HG02678 (cell line): ENCODE results near the gene CDK1.

ENCODE experiments used
- ATAC-seq: cut with Tn5 transposase; IDR thresholded peaks from one replicate; pipeline ENCODE4 v1.9.1; 2021; ENCODE audit warnings: mild to moderate bottlenecking, moderate library complexity; ENCODE audit not compliant: unreplicated experiment

The CDK1 gene

GRCh38 chr10:60777696-60778213 is 523 bp upstream of the CDK1 start:
- peak; percentile 11 for ATAC-seq

- peak; percentile 18 for ATAC-seq
Measured at GRCh38 chr10:60778971-60779796, 906 bp downstream of the CDK1 start.

GRCh38 chr10:60781661-60782060 is 3.4 kb downstream of the CDK1 start:
- ATAC-seq: no peak

GRCh38 chr10:60784641-60785040 is 6.4 kb downstream of the CDK1 start:
- no peak for ATAC-seq

DNA sequence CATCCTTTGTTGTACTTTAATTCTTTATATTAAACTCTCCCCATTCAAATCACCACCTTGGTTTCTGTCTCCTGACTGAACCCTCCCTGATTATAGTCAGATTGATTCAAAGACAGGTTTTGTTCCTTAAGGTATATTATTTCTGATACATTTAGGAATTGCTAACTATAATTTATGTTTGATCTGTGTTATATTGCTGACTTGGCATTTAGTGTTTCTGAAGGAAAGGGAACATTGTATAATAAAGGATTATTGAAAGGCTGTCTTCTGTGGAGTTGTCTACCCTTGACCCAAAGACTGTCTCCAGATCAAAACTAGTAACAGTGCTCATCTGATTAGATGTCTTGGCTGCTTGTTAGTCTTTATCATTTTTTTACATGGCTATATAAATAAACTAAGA is 10.3 kb downstream of the CDK1 start:
- ATAC-seq: no peak

DNA sequence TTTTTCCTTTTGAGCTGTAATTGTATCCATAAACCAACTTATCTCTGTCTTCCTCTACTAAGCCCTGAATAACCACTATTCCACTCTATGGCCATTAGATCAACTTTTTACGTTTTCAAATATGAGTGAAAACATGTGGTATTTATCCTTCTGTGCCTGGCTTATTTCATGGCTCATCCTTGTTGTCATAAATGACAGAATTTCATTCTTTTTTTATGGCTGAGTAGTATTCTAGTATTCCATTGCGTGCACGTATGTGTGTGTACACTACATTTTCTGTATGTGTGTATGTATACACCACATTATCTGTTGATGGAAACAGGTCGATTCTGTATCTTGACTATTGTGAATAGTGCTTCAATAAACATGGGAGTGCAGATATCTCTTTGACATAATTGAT is 11.1 kb downstream of the CDK1 start:
- no peak for ATAC-seq

DNA sequence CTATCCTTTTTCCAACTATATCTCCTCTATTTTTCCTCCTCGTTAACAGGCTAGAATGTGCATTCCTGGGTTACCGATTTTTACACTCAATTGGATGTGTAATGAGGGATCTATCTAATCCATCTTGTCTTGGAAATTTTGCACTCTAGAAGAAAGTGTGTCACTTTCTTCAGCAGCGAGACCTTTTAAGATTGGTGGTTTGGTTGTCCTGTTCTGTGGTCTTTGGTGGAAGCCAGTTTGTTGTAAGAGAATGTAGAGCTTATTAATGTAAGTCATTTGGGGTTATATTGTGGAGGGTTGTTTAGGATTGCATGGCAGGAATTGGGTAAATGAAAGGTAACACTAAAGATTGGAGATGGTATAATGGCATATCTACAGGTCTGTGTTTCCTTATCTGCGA is 16.7 kb downstream of the CDK1 start:
- ATAC-seq: no peak

DNA sequence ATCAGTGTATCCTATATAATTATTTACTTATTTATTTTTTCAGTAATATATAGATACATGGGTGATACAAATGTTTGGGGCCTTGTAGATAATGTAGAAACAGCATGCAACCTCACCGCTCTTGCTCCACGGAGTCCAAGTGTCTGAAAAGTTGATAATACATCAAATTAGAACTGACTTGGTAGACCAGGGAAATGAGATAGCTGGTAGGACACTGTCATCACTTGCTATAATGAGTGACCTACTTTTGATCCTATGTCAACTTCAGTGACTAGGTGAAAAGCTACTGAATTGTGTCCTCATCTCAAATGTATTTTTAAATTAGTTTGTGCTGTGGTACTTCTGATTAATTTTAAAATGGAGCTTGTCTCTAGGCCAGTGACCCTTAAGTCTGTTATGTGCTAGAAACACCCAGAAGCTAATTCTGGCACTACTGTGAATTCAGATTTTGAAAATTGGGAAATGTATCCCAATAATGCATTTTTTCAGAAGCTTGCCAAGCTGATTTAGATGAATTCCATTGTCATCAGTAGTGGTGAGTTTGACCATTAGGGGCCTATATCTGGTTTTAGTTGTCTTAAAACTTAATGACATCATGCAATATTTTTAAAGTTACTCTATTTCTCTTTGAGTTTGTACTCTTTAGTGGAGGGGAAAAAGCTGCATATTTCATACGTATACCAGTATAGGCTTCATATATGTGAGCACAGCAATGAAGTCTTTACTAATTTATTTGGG is 17.4 kb downstream of the CDK1 start:
- ATAC-seq: no peak

DNA sequence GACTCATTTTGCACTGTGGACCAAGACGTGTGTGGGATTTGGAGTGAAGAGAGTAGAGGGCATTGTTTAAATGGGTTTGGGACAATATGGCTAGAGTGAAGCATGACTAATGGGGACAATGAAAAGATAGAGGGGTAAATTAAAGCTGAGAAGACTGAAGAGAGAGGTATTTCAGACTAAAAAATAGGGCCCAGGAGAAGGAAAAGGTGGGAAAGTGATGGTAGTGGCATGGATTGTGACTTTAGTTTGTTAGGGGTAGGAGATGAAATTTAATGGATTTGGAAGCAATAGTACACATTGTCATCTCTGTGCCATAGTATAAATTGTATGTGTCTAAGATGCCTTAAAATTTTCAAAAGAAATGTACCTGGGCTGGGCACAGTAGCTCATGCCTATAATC is 18.2 kb downstream of the CDK1 start:
- no peak for ATAC-seq

GRCh38 chr10:60797200-60797599 is 18.9 kb downstream of the CDK1 start:
- ATAC-seq: no peak

DNA sequence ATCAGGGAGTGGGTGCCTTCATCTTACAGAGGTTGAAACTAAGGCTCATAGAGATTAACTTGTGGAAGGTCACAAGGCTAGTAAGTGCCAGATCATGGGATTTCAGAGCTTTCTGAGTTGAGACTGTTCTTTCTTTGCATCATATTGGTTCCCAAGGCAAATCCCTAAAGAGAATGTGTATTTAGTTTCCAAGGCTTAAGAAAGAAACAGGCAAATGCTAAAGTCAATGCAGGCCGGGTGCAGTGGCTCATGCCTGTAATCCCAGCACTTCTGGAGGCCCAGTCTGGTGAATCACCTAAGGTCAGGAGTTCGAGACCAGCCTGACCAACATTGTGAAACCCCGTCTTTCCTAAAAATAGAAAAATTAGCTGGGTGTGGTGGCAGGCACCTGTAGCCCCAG is 19.8 kb downstream of the CDK1 start:
- no peak for ATAC-seq

- no peak for ATAC-seq
Measured at GRCh38 chr10:60798870-60799269, 20.6 kb downstream of the CDK1 start.

- no peak for ATAC-seq
Measured at GRCh38 chr10:60799971-60800650, 21.8 kb downstream of the CDK1 start.

- ATAC-seq: no peak
Measured at GRCh38 chr10:60800918-60801317, 22.6 kb downstream of the CDK1 start.

GRCh38 chr10:60801522-60801921 is 23.2 kb downstream of the CDK1 start:
- no peak for ATAC-seq

GRCh38 chr10:60803433-60803832 is 25.2 kb downstream of the CDK1 start:
- no peak for ATAC-seq

DNA sequence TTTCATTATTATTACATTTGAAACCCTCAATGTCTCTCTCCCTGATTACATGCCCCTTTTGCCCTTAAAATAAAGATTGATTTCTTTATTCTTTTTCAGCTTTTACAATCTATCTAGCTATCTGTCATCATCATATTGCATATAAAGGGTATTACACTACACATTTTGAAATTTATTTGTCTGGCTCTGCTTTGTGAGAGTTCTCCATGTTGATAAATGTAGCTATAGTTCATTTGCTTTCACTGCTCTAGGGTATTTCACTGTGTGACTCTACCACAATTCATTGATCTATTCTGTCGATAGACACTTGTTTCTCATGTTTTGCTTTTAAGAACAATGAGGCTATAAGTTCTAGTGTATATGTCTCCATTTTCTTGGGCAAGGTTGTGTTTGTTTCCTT is 25.6 kb downstream of the CDK1 start:
- no peak for ATAC-seq

DNA sequence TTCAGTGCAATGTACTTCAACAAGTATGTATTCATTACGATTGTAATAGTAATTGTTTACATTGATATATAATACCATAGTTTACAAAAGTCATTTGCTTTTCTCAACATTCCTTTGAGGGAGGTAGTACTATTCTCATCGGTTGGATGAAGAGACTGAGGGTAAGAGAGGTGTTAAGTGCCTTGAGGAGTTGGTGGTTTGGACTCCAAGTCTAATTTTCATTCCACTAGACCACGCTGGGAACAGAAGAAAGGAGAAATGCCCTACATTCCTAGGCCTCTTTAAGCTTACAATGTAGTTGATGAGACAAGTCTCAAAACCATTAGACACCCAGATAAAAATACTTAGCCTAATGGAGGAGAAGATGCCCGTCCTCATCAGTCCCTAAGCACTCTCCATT is 28.6 kb downstream of the CDK1 start:
- no peak for ATAC-seq

GRCh38 chr10:60807499-60807898 is 29.2 kb downstream of the CDK1 start:
- no peak for ATAC-seq

DNA sequence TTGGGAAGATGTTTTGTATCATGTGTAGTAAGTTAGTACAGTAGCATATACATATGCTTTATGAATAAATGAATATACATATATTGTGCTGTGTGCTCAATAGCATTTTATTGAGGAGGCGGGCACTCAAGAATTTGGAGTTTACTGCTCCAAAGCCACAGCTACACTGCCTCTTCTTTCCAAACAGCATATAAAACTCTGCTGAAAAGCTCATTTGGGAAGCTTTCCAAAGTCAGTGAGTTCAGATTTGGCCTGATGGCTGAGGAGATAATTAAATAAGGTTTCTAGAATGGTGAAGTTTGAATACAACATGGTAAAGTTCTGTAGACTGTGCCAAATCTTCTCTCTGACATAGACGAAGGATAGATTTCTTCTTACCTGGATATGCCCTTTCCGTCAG is 29.8 kb downstream of the CDK1 start:
- no peak for ATAC-seq

- ATAC-seq: no peak
Measured at GRCh38 chr10:60809157-60809556, 30.9 kb downstream of the CDK1 start.
